ENCODE data around the gene MMP17.

DNA sequence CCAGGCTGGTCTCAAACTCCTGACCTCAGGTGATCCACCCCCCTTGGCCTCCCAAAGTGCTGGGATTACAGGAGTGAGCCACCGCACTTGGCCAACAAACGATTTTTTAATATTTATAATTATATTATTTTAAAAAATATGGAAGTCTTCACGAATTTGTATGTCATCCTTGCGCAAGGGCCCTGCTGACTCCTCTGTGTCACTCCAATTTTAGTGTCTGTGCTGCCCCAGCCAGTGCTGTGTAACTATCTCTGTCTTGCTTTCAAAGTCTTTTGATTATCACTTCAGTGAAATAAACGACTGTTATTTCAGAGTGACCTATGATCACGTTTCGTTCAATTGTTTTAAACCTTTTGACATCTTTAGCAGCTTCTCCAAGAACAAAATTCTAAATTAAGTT, 13.1 kb upstream of the MMP17 start:
- TF ChIP-seq, protein P1, sequence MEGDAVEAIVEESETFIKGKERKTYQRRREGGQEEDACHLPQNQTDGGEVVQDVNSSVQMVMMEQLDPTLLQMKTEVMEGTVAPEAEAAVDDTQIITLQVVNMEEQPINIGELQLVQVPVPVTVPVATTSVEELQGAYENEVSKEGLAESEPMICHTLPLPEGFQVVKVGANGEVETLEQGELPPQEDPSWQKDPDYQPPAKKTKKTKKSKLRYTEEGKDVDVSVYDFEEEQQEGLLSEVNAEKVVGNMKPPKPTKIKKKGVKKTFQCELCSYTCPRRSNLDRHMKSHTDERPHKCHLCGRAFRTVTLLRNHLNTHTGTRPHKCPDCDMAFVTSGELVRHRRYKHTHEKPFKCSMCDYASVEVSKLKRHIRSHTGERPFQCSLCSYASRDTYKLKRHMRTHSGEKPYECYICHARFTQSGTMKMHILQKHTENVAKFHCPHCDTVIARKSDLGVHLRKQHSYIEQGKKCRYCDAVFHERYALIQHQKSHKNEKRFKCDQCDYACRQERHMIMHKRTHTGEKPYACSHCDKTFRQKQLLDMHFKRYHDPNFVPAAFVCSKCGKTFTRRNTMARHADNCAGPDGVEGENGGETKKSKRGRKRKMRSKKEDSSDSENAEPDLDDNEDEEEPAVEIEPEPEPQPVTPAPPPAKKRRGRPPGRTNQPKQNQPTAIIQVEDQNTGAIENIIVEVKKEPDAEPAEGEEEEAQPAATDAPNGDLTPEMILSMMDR (conservative IDR thresholded peaks at IDR 0.05; ENCODE audit: low read depth, low read length): no peak
- no peak for TF ChIP-seq EZH2 (IDR thresholded peaks at IDR 0.05; ENCODE audit: low read length, unreplicated experiment)
- no peak for TF ChIP-seq EZH2phosphoT487 (IDR thresholded peaks at IDR 0.05; ENCODE audit: borderline replicate concordance, low read length)
